Natural killer cell (primary cell): ENCODE results near the gene GJC1. TPM values are rescaled to one million over a fixed set of nuclear protein-coding genes. Genes with fewer than 3 reads are reported as not detected.

Experiments
- ATAC-seq, 3 donors: fragments of 150-1000 bp in 2 of 3; fragments of 200-7000 bp in 1 of 3; cut with Tn5 transposase; 1 replicate in 1 of 3; 2 replicates in 2 of 3; pipeline ENCODE4 v1.10.0; 2021; ENCODE audit warnings: mild to moderate bottlenecking in 2 of 3, moderate library complexity in 2 of 3
- DNase-seq, 2 donors: peaks; one replicate each; pipeline versions ENCODE4 v3.0.0 to v3.0.0-alpha.2; 2013 to 2021; ENCODE audit warnings: mixed read lengths in 1 of 2
- H3K27ac ChIP-seq: one replicate; pipeline ENCODE4 v1.5.1; 2013; ENCODE audit warnings: mild to moderate bottlenecking, low read length
- H3K27me3 ChIP-seq: one replicate; pipeline ENCODE4 v1.6.1; 2013; ENCODE audit warnings: low read length; ENCODE audit not compliant: control insufficient read depth, insufficient read depth
- H3K36me3 ChIP-seq: one replicate; pipeline ENCODE4 v1.6.1; 2013; ENCODE audit warnings: low read length; ENCODE audit not compliant: control insufficient read depth, insufficient read depth
- H3K4me1 ChIP-seq: one replicate; pipeline ENCODE4 v1.6.1; 2013; ENCODE audit warnings: low read length; ENCODE audit not compliant: control insufficient read depth, insufficient read depth
- H3K4me3 ChIP-seq: one replicate; pipeline ENCODE4 v1.5.1; 2013; ENCODE audit warnings: low read length
- H3K9me3 ChIP-seq: one replicate; pipeline ENCODE4 v1.6.1; 2013; ENCODE audit warnings: low read length; ENCODE audit not compliant: control insufficient read depth, insufficient read depth
- H3K27ac Mint-ChIP-seq, 2 donors: one replicate each; pipeline ENCODE4 v1.8.0; 2022; ENCODE audit warnings: mild to moderate bottlenecking in 2 of 2, mixed read lengths in 2 of 2, moderate library complexity in 1 of 2
- H3K27me3 Mint-ChIP-seq, 2 donors: one replicate each; pipeline ENCODE4 v1.8.0; 2022; ENCODE audit warnings: low read depth in 2 of 2, mixed read lengths in 2 of 2
- H3K36me3 Mint-ChIP-seq: one replicate; pipeline ENCODE4 v1.8.0; 2022; ENCODE audit warnings: mixed read lengths
- H3K4me1 Mint-ChIP-seq, 2 donors: one replicate each; pipeline ENCODE4 v1.8.0; 2022; ENCODE audit warnings: mixed read lengths in 2 of 2
- H3K4me3 Mint-ChIP-seq: one replicate; pipeline ENCODE4 v1.8.0; 2022; ENCODE audit warnings: mild to moderate bottlenecking, moderate library complexity, mixed read lengths
- H3K9me3 Mint-ChIP-seq, 2 donors: one replicate each; pipeline ENCODE4 v1.8.0; 2022; ENCODE audit warnings: mixed read lengths in 2 of 2
- WGBS: methylation state at CpG from one replicate; pipeline ENCODE4 v1.1.7; 2013; ENCODE audit warnings: missing lambda C conversion rate; ENCODE audit not compliant: insufficient coverage; 5-methylcytosine and 5-hydroxymethylcytosine counted together
- intact Hi-C: fragments of 100-400 bp; cut with micrococcal nuclease; formaldehyde crosslinking; loops from one replicate; pipeline ENCODE4 v1.14.2; 2022
- total RNA-seq, 4 donors: library from RNA; stranded (reverse); fragments of 120-200 nt in 1 of 4; gene quantifications; one replicate each; pipeline versions ENCODE4 v1.2.3 to v1.2.4, GENCODE V29; 2013 to 2022
- TF ChIP-seq, protein P1 (sequence below): fragments of 200-600 bp; IDR thresholded peaks from one replicate; pipeline ENCODE4 v1.8.0; 2022; ENCODE audit warnings: antibody characterized with exemption

The GJC1 gene
- total RNA-seq, 3 donors from 2014 or later (not counting 1 experiment from before 2014, with no cell fraction given) = 0.16 TPM; not detected in 2

DNA sequence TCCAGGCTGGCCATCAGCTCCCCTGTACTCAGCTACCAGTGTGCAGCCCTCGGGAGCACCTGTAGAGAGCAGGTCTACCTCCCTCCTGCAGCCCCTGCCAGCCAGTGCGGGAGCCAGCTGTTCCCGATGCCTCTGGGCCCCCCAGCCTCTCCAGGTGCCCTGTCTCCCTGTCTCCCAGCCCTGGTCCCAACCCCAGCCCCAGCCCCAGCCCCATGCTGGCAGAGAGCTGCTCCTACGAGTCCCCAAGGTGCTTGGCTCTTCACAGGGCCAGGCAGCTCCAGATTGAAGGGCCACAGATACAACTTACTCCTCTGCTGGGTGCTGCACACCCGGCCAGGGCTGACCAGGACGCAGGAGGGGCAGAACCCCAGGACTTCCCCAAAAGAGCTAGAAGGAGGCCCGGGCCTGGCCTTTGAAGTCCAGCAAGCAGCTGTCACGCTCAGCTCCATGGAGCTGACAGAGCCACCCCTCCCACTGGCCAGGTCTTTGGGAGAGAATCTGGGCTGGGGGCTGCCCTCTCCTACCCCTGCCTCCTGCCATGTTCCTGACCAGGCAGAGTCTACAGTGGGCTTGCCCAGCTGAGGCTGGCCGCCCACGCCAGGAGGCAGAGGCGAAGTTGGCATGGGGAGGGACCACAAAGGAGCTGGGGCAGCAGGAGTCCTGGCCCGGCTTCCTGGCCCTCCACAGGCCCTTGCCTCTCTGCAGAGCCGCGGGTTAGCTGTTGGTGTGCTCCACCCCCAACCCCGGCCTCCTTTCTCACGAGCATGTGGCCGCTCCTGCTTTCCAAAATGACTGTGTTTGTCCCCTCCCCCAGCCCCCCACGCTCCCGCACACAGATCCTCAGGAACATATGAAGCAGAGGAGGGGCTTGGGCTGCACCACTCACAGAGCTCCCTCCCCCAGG is 80.8 kb downstream of the GJC1 start:
- TF ChIP-seq, protein P1, sequence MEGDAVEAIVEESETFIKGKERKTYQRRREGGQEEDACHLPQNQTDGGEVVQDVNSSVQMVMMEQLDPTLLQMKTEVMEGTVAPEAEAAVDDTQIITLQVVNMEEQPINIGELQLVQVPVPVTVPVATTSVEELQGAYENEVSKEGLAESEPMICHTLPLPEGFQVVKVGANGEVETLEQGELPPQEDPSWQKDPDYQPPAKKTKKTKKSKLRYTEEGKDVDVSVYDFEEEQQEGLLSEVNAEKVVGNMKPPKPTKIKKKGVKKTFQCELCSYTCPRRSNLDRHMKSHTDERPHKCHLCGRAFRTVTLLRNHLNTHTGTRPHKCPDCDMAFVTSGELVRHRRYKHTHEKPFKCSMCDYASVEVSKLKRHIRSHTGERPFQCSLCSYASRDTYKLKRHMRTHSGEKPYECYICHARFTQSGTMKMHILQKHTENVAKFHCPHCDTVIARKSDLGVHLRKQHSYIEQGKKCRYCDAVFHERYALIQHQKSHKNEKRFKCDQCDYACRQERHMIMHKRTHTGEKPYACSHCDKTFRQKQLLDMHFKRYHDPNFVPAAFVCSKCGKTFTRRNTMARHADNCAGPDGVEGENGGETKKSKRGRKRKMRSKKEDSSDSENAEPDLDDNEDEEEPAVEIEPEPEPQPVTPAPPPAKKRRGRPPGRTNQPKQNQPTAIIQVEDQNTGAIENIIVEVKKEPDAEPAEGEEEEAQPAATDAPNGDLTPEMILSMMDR = no peak
- Histone ChIP-seq H3K4me3 (no peak overlapping the region), H3K27me3 (no peaks in the 10 kb centered on the region), H3K27ac (no peak overlapping the region), H3K9me3 (no peaks in the 10 kb centered on the region), H3K4me1 (no peaks in the 10 kb centered on the region), H3K36me3 (no peaks in the 10 kb centered on the region)
- intact Hi-C loops = no loop called here
- Mint-ChIP-seq H3K27me3 (peaks cover 0 to 3% of the 10 kb centered on the region in 2 donors), H3K4me1 (no peaks in the 10 kb centered on the region), H3K36me3 (no peaks in the 10 kb centered on the region), H3K27ac (no peak overlapping the region), H3K9me3 (no peaks in the 10 kb centered on the region), H3K4me3 (no peak overlapping the region)
- DNase-seq (no peak), ATAC-seq (no peak)
- 94% methylated on average over 19 of the region's 19 CpGs for WGBS

Other genes with a start within 250 kb of the GJC1 start
- not detected for gene MEIOC, start 173.8 kb downstream of the GJC1 start, total RNA-seq
- 10 to 100 TPM; 20.2 to 26.9 (median 23.7) TPM for gene CCDC43, start 140.5 kb downstream of the GJC1 start, total RNA-seq
- 1 to 10 TPM; 3.0 to 4.1 (median 4.1) TPM for gene DBF4B, start 121.6 kb downstream of the GJC1 start, total RNA-seq
- under 1 TPM; 0.18 to 0.28 (median 0.28) TPM for gene ADAM11, start 71.3 kb downstream of the GJC1 start, total RNA-seq
- gene HIGD1B, start 17.6 kb upstream of the GJC1 start, total RNA-seq = not detected
- 100 to 1,000 TPM; 135 to 178 (median 164) TPM for gene EFTUD2, start 69.2 kb upstream of the GJC1 start, total RNA-seq
- gene GFAP, start 85.2 kb upstream of the GJC1 start, total RNA-seq = not detected
- gene KIF18B, start 117.5 kb upstream of the GJC1 start, total RNA-seq = 1 to 10 TPM in 2 of 3 donors, under 1 TPM in 1; 0.53 to 1.3 (median 1.1) TPM
- not detected for gene C1QL1, start 138.0 kb upstream of the GJC1 start, total RNA-seq
- 10 to 100 TPM; 15.4 to 21.4 (median 21.1) TPM for gene DCAKD, start 221.3 kb upstream of the GJC1 start, total RNA-seq
- gene NMT1, start 231.0 kb upstream of the GJC1 start, total RNA-seq = 10 to 100 TPM; 56.6 to 94.7 (median 77.6) TPM